A549 (cell line): ENCODE measurements around the gene CKAP2L. TPM values are rescaled to one million over a fixed set of nuclear protein-coding genes. Genes with fewer than 3 reads are reported as not detected.
A peak's percentile ranks its signal among the peaks of the same experiment; 100 is the strongest.

Experiments
- ATAC-seq, 2 experiments: fragments of 200-7000 bp in 1 of 2; fragments of >200 bp in 1 of 2; cut with Nextera tagmentation in 1 of 2; cut with Tn5 transposase in 1 of 2; 3 replicates each; pipeline versions ENCODE4 v1.8.0 to v1.9.1; 2018 to 2020; ENCODE audit warnings: mild to moderate bottlenecking in 1 of 2, moderate library complexity in 1 of 2
- CTCF ChIA-PET: fragments of 300-600 bp; sonication (Branson Sonifier 250); formaldehyde crosslinking; extraction: SDS; loops from one replicate; lab custom pipeline; 2021; ENCODE audit warnings: antibody characterized with exemption, inconsistent platforms; lab: Yijun Ruan, JAX
- POLR2A ChIA-PET: fragments of 350-600 bp; formaldehyde crosslinking; extraction: SDS; loops from one replicate; lab custom pipeline; 2021; ENCODE audit warnings: antibody characterized with exemption, inconsistent platforms; lab: Yijun Ruan, JAX
- DNase-seq, 2 experiments: peaks; one replicate each; pipeline versions ENCODE4 v3.0.0 to v3.0.0-alpha.2; 2011 to 2016; ENCODE audit warnings: low read depth in 1 of 2, low spot score in 1 of 2
- FAIRE-seq: peaks from 2 replicates; lab custom pipeline; 2011; peaks lifted over from hg19 to GRCh38; lab: Jason Lieb, UNC
- H3K27ac ChIP-seq, 2 experiments: fragments of >200 bp; sonication (Bioruptor Twin); formaldehyde crosslinking; 3 replicates each; pipeline ENCODE4 v1.5.1; 2016 to 2017
- H3K4me1 ChIP-seq: fragments of >200 bp; sonication (Bioruptor Twin); formaldehyde crosslinking; 3 replicates; pipeline ENCODE4 v1.6.1; 2016
- H3K4me2 ChIP-seq: fragments of >200 bp; sonication (Bioruptor Twin); formaldehyde crosslinking; 3 replicates; pipeline ENCODE4 v1.6.1; 2016
- H3K4me3 ChIP-seq: fragments of >200 bp; sonication (Bioruptor Twin); formaldehyde crosslinking; 3 replicates; pipeline ENCODE4 v1.5.1; 2016
- H3K9me3 ChIP-seq: fragments of >200 bp; sonication (Bioruptor Twin); formaldehyde crosslinking; 3 replicates; pipeline ENCODE4 v1.6.1; 2016
- EHF ChIP-seq: fragments of 250-450 bp; sonication (Bioruptor Pico); IDR thresholded peaks from 2 replicates; pipeline ENCODE4 v1.5.0; 2020; ENCODE audit warnings: mild to moderate bottlenecking
- FOSL2 ChIP-seq, 2 experiments: fragments of 450-650 bp in 1 of 2; fragments of >200 bp in 1 of 2; sonication (Bioruptor Twin) in 1 of 2; formaldehyde crosslinking; IDR thresholded peaks; 2 replicates each; pipeline versions ENCODE4 v1.5.0 to v1.6.1; 2016 to 2020; ENCODE audit warnings: mild to moderate bottlenecking in 1 of 2, moderate library complexity in 1 of 2
- HEYL ChIP-seq: fragments of 250-450 bp; sonication (Bioruptor Pico); IDR thresholded peaks from 2 replicates; pipeline ENCODE4 v1.8.0; 2021; ENCODE audit warnings: mild to moderate bottlenecking, moderate library complexity
- HOXB5 ChIP-seq: fragments of 250-450 bp; sonication (Bioruptor Pico); IDR thresholded peaks from 2 replicates; pipeline ENCODE4 v1.5.0; 2020; ENCODE audit warnings: mild to moderate bottlenecking, moderate library complexity
- KDM1A ChIP-seq: fragments of 200-600 bp; sonication (generic); IDR thresholded peaks from 2 replicates; pipeline ENCODE4 v1.6.1; 2016; ENCODE audit warnings: low read depth, mild to moderate bottlenecking
- MAFK ChIP-seq: fragments of 450-650 bp; IDR thresholded peaks from 2 replicates; pipeline ENCODE4 v1.6.1; 2014; ENCODE audit not compliant: partially characterized antibody
- MAX ChIP-seq: IDR thresholded peaks from 2 replicates; pipeline ENCODE4 v1.6.1; 2012
- POLR2A ChIP-seq: IDR thresholded peaks from 2 replicates; pipeline ENCODE4 v1.6.1; 2012; ENCODE audit warnings: mild to moderate bottlenecking, low read length
- RFX5 ChIP-seq: fragments of 450-650 bp; IDR thresholded peaks from 2 replicates; pipeline ENCODE4 v1.7.1; 2014; ENCODE audit warnings: antibody characterized with exemption, mild to moderate bottlenecking, moderate library complexity
- RNF2 ChIP-seq: fragments of 200-600 bp; sonication (generic); IDR thresholded peaks from 2 replicates; pipeline ENCODE4 v1.6.1; 2016; ENCODE audit warnings: low read depth, mild to moderate bottlenecking, antibody characterized with exemption, moderate library complexity, borderline replicate concordance
- ZNF302 ChIP-seq: fragments of 250-450 bp; sonication (Bioruptor Pico); IDR thresholded peaks from 2 replicates; pipeline ENCODE4 v1.9.0; 2021; ENCODE audit warnings: inconsistent platforms, mild to moderate bottlenecking, moderate library complexity
- ZSCAN20 ChIP-seq: fragments of 250-450 bp; sonication (Bioruptor Pico); IDR thresholded peaks from 2 replicates; pipeline ENCODE4 v1.8.0; 2022; ENCODE audit warnings: mild to moderate bottlenecking, moderate library complexity
- WGBS: methylation state at CpG from one replicate; pipeline ENCODE4 v1.1.6; 2017; ENCODE audit errors: missing lambda C conversion rate; 5-methylcytosine and 5-hydroxymethylcytosine counted together
- polyA plus RNA-seq, 4 experiments: library from polyadenylated mRNA; depleted of rRNA in 3 of 4; stranded (reverse); fragments of >200 nt; fragmentation: RNase III in 1 of 4; extraction: RNeasy Plus Mini Kit Qiagen cat#74134 plus additional on column Dnase treatment in 1 of 4; gene quantifications; 2 replicates in 3 of 4; 3 replicates in 1 of 4; pipeline ENCODE4 v1.2.3, GENCODE V29; 2011 to 2017
- TF ChIP-seq, protein P1 (sequence below): fragments of >200 bp; sonication (Bioruptor Twin); formaldehyde crosslinking; IDR thresholded peaks from 2 replicates; pipeline ENCODE4 v1.6.1; 2016
- TF ChIP-seq, protein P2 (sequence below): IDR thresholded peaks from 2 replicates; pipeline ENCODE4 v1.6.1; 2012

Gene CKAP2L
- polyA plus RNA-seq, 2 of the 4 experiments (the other 2 are of a cell fraction), result 14.0 to 15.9 TPM

DNA sequence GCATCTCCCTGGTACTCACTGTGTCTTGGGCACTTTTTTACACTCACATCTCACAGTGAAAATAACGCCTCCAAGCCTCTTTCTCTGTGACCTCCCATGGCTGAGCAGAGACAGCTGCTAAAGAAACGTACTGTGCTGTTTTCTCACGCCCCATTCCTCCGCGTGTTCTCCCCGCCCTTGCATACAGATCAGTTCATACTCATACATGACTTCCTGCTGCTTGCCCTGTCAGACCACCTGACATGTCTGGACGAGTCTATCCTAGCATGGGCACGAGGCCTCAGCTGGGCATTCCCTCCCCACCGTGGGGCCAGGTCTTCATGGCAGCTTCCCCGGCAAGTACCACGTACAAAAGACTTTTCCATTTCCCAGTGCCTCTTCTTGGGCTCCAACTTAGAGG lies 41.1 kb upstream of the CKAP2L start:
- H3K4me1 ChIP-seq, result peaks cover 14% of the 10 kb centered on the region; the same call in 2 of the 3 replicates

GRCh38 chr2:112803691-112804521 lies 39.5 kb upstream of the CKAP2L start:
- ChIA-PET CTCF (interaction anchor here (1.2 to 1.8 kb wide), 2 partner anchors 54 to 55 kb away, joined by 3 to 4 read pairs; no protein-coding TSS in a partner anchor), POLR2A (no interaction called here)
- Histone ChIP-seq H3K27ac (peak overlapping the region; percentile 15 to 17; a peak in 3 of 6 replicates), H3K4me2 (peak overlapping the region; percentile 23), H3K4me1 (peaks cover 14% of the 10 kb centered on the region; the same call in 2 of the 3 replicates), H3K4me3 (no peak overlapping the region), H3K9me3 (0 out of 3 replicates have a peak, but pooled peaks cover 4% of the 10 kb centered on the region)
- FAIRE-seq (no peak), DNase-seq (peak; percentile 55 to 81), ATAC-seq (peak; percentile 93 to 94)
- TF ChIP-seq MAFK (peak; percentile 41), FOSL2 (IDR thresholded peaks at IDR 0.05) (no peak), FOSL2 (CRISPR knock-in tag; IDR thresholded peaks at IDR 0.05) (peak; percentile 76), HOXB5 (no peak), MAX (no peak)
- 20% methylated on average over 5 of the region's 5 CpGs for WGBS

More for the DNA sequence above, 41.1 kb upstream of the CKAP2L start:
- WGBS, result 88% methylated on average over 11 of the region's 11 CpGs
- ATAC-seq (no peak), DNase-seq (no peak), FAIRE-seq (no peak)
- ChIA-PET CTCF (interaction anchor here (1.8 kb wide), 1 partner anchor 56 kb away, joined by 4 read pairs; no protein-coding TSS in a partner anchor), POLR2A (no interaction called here)
- no peak overlapping the region for H3K4me2 ChIP-seq
- H3K4me3 ChIP-seq, result no peak overlapping the region
- H3K9me3 ChIP-seq, result 0 out of 3 replicates have a peak, but pooled peaks cover 4% of the 10 kb centered on the region
- TF ChIP-seq HEYL (no peak), KDM1A (no peak), EHF (CRISPR knock-in tag) (no peak), ZNF302 (no peak), ZSCAN20 (CRISPR knock-in tag) (no peak), RNF2 (no peak), POLR2A (0 out of 2 replicates have a peak, but pooled peaks have one; percentile 12), RFX5 (no peak)
- H3K27ac ChIP-seq, result no peak overlapping the region

GRCh38 chr2:112800881-112801583 lies 36.6 kb upstream of the CKAP2L start:
- ChIA-PET CTCF (interaction anchor here (1.6 kb wide), 2 partner anchors 15 to 141 kb away, joined by 3 to 5 read pairs; no protein-coding TSS in a partner anchor), POLR2A (no interaction called here)
- peaks cover 14% of the 10 kb centered on the region; the same call in 2 of the 3 replicates for H3K4me1 ChIP-seq
- DNase-seq, result no peak
- no peak for ATAC-seq
- no peaks in the 10 kb centered on the region for H3K9me3 ChIP-seq
- H3K4me2 ChIP-seq, result no peak overlapping the region
- FAIRE-seq, result no peak
- no peak overlapping the region for H3K4me3 ChIP-seq
- 79% methylated on average over 4 of the region's 4 CpGs for WGBS
- TF ChIP-seq, protein P1, sequence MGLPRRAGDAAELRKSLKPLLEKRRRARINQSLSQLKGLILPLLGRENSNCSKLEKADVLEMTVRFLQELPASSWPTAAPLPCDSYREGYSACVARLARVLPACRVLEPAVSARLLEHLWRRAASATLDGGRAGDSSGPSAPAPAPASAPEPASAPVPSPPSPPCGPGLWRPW, result no peak
- TF ChIP-seq, protein P2, sequence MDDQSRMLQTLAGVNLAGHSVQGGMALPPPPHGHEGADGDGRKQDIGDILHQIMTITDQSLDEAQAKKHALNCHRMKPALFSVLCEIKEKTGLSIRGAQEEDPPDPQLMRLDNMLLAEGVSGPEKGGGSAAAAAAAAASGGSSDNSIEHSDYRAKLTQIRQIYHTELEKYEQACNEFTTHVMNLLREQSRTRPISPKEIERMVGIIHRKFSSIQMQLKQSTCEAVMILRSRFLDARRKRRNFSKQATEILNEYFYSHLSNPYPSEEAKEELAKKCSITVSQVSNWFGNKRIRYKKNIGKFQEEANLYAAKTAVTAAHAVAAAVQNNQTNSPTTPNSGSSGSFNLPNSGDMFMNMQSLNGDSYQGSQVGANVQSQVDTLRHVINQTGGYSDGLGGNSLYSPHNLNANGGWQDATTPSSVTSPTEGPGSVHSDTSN, result no peak
- no peak for TF ChIP-seq RNF2
- H3K27ac ChIP-seq, result no peak overlapping the region
